ENCODE measurements around the gene CYTH1. TPM values are rescaled to one million over a fixed set of nuclear protein-coding genes. Genes with fewer than 3 reads are reported as not detected.

The CYTH1 gene
- total RNA-seq, 1 experiment from 2014 or later, result 20.0 TPM

- H3K4me3 Mint-ChIP-seq, result no peak overlapping the region
- no peaks in the 10 kb centered on the region for H3K9me3 Mint-ChIP-seq
- peaks cover 87% of the 10 kb centered on the region for H3K36me3 Mint-ChIP-seq
- POLR2A ChIA-PET, result no interaction called here
- no peaks in the 10 kb centered on the region for H3K4me1 Mint-ChIP-seq
- ATAC-seq, result no peak
- CTCF ChIA-PET, result interaction anchor here (0.9 kb wide), 1 partner anchor 34 kb away, joined by 3 read pairs; no protein-coding TSS in a partner anchor
- no peak for DNase-seq (ENCODE audit: low spot score)
- H3K27ac Mint-ChIP-seq, result no peak overlapping the region
- TF ChIP-seq PRRX2 (CRISPR knock-in tag; IDR thresholded peaks at IDR 0.05), result no peak
- TF ChIP-seq ZNF671 (CRISPR knock-in tag; IDR thresholded peaks at IDR 0.05), result no peak
- H3K27me3 Mint-ChIP-seq (ENCODE audit: low read depth), result no peaks in the 10 kb centered on the region
These were observed 36.9 kb upstream of the CYTH1 start for GRCh38 chr17:78818932-78819331.

- no peak overlapping the region for H3K27ac Mint-ChIP-seq
- DNase-seq (ENCODE audit: low spot score) (no peak), ATAC-seq (no peak)
- ChIA-PET CTCF (no interaction called here), POLR2A (no interaction called here)
- H3K36me3 Mint-ChIP-seq, result peaks cover 87% of the 10 kb centered on the region
- H3K27me3 Mint-ChIP-seq (ENCODE audit: low read depth), result no peaks in the 10 kb centered on the region
- no peaks in the 10 kb centered on the region for H3K9me3 Mint-ChIP-seq
- no peaks in the 10 kb centered on the region for H3K4me1 Mint-ChIP-seq
- no peak overlapping the region for H3K4me3 Mint-ChIP-seq
- TF ChIP-seq ZNF425 (CRISPR knock-in tag; conservative IDR thresholded peaks at IDR 0.05) (no peak), FOXK1 (CRISPR knock-in tag; IDR thresholded peaks at IDR 0.05) (no peak), ZNF219 (CRISPR knock-in tag; IDR thresholded peaks at IDR 0.05; ENCODE audit: borderline replicate concordance) (no peak)
These were observed 36.2 kb upstream of the CYTH1 start for GRCh38 chr17:78818152-78818846.

DNA sequence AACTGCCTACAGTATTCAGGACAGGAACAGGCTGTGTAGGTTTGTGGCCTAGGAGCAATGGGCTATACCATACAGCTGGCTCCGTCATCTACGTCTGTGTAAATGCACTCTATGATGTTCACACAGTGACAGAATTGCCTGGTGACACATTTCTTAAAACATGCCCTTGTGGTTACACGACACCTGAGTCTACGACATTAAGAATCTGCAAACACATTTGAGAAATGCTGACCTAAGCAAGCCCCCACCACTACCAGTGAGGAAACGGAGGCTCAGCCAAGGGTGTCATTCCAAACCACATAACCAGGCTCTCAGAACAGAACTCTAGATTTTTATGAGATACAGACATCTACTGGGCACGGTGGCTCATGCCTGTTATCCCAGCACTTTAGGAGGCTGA, 35.0 kb upstream of the CYTH1 start:
- Mint-ChIP-seq H3K9me3 (no peaks in the 10 kb centered on the region), H3K36me3 (peaks cover 86% of the 10 kb centered on the region), H3K27ac (no peak overlapping the region), H3K27me3 (ENCODE audit: low read depth) (no peaks in the 10 kb centered on the region), H3K4me1 (no peaks in the 10 kb centered on the region), H3K4me3 (no peak overlapping the region)
- CTCF ChIA-PET, result no interaction called here
- DNase-seq (ENCODE audit: low spot score) (no peak), ATAC-seq (no peak)
- TF ChIP-seq ELF4 (CRISPR knock-in tag; IDR thresholded peaks at IDR 0.05; ENCODE audit: low read depth) (no peak), PRDM15 (CRISPR knock-in tag; IDR thresholded peaks at IDR 0.05) (no peak), TEAD1 (CRISPR knock-in tag; IDR thresholded peaks at IDR 0.05) (no peak), FOXJ3 (CRISPR knock-in tag; IDR thresholded peaks at IDR 0.05; ENCODE audit: borderline replicate concordance) (no peak), NFE2L1 (CRISPR knock-in tag; IDR thresholded peaks at IDR 0.05) (no peak), ZNF219 (CRISPR knock-in tag; IDR thresholded peaks at IDR 0.05; ENCODE audit: borderline replicate concordance) (no peak), NFYB (CRISPR knock-in tag; conservative IDR thresholded peaks at IDR 0.05; ENCODE audit: low read depth) (no peak), CBFB (CRISPR knock-in tag; IDR thresholded peaks at IDR 0.05; ENCODE audit: low read depth) (no peak), E2F5 (CRISPR knock-in tag; IDR thresholded peaks at IDR 0.05) (no peak)
- TF ChIP-seq, protein P1, sequence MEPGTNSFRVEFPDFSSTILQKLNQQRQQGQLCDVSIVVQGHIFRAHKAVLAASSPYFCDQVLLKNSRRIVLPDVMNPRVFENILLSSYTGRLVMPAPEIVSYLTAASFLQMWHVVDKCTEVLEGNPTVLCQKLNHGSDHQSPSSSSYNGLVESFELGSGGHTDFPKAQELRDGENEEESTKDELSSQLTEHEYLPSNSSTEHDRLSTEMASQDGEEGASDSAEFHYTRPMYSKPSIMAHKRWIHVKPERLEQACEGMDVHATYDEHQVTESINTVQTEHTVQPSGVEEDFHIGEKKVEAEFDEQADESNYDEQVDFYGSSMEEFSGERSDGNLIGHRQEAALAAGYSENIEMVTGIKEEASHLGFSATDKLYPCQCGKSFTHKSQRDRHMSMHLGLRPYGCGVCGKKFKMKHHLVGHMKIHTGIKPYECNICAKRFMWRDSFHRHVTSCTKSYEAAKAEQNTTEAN (CRISPR knock-in tag; IDR thresholded peaks at IDR 0.05), result no peak
- TF ChIP-seq, protein P2, sequence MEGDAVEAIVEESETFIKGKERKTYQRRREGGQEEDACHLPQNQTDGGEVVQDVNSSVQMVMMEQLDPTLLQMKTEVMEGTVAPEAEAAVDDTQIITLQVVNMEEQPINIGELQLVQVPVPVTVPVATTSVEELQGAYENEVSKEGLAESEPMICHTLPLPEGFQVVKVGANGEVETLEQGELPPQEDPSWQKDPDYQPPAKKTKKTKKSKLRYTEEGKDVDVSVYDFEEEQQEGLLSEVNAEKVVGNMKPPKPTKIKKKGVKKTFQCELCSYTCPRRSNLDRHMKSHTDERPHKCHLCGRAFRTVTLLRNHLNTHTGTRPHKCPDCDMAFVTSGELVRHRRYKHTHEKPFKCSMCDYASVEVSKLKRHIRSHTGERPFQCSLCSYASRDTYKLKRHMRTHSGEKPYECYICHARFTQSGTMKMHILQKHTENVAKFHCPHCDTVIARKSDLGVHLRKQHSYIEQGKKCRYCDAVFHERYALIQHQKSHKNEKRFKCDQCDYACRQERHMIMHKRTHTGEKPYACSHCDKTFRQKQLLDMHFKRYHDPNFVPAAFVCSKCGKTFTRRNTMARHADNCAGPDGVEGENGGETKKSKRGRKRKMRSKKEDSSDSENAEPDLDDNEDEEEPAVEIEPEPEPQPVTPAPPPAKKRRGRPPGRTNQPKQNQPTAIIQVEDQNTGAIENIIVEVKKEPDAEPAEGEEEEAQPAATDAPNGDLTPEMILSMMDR (IDR thresholded peaks at IDR 0.05), result no peak
- POLR2A ChIA-PET, result no interaction called here

Data from WTC11 (cell line).